GM10847 (cell line): ENCODE results near the gene CTTNBP2.

ENCODE experiments used
- POLR2A ChIP-seq: IDR thresholded peaks from 2 replicates; pipeline ENCODE4 v1.6.1; 2011; ENCODE audit not compliant: insufficient read length; ENCODE audit errors: extremely low read depth

The CTTNBP2 gene

DNA sequence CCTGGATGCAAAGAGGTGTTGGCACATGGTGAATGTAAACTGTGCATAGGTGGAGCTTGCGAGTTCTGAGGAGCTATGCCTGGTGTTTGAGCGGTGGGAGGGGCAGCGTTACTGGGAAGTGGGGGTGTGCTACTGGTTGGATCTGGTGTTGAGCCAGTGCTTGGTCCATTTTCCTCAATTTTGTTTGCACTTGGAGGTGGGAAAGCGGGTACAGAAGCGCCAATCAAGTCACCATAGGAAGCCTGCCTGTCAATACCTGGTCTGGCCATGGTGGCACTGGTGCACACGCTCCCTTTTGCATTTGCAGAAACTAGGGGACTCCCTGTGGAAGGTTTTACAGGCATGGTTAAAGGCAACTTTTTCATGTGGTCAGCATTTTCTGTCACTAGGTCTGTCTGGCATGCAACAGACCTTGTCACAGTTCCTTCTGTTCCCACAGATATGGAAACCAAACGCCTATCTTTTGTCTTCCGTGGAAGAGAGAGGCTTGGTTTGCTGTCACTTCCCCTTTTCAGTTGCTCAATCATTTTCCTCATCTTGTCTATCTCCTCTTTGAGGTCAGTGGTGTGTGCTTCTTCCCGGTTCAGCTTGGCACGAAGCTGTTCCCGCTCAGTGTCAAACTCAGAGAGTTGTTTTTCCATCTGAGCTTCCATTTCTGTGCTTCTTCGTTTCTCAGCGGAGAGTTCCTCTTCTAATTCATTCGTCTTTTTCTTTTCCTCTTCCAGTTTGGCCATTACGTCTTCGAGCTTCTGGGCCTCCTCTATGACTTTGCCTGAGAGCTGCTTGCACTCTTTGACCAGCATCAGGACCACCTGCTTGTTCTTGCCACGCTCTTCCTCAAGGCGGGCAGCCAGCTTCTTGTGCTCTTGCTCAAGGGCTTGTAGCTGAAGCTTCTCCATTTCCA, 81.1 kb downstream of the CTTNBP2 start:
- TF ChIP-seq POLR2A = no peak

- no peak for TF ChIP-seq POLR2A
These were observed 82.5 kb downstream of the CTTNBP2 start for GRCh38 chr7:117790731-117791130.

GRCh38 chr7:117790251-117790650, 83.0 kb downstream of the CTTNBP2 start:
- no peak for TF ChIP-seq POLR2A

GRCh38 chr7:117785431-117785830, 87.8 kb downstream of the CTTNBP2 start:
- TF ChIP-seq POLR2A = no peak

DNA sequence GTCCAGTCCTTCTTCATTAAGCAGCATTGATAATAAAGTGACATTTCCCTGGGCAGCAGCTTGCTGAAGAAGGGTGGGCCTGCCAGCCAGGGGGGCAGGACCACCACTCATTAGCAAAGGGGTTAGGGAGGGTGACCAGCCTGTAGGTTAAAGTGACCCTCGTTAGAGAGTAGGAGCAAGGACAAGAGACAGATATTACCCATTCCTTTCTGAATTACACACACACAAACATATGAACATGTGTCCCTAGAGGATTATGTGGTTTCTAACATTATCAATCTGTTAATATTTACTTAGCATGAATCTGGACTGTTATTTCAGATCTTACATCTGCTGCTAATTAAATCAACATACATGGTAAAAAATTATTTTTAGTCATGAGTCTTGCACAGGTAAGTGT, 88.9 kb downstream of the CTTNBP2 start:
- TF ChIP-seq POLR2A = no peak

GRCh38 chr7:117782761-117783160, 90.5 kb downstream of the CTTNBP2 start:
- no peak for TF ChIP-seq POLR2A

GRCh38 chr7:117781707-117782106, 91.5 kb downstream of the CTTNBP2 start:
- no peak for TF ChIP-seq POLR2A

GRCh38 chr7:117780832-117781231, 92.4 kb downstream of the CTTNBP2 start:
- no peak for TF ChIP-seq POLR2A

- TF ChIP-seq POLR2A = no peak
These were observed 95.7 kb downstream of the CTTNBP2 start for GRCh38 chr7:117777335-117778142.

DNA sequence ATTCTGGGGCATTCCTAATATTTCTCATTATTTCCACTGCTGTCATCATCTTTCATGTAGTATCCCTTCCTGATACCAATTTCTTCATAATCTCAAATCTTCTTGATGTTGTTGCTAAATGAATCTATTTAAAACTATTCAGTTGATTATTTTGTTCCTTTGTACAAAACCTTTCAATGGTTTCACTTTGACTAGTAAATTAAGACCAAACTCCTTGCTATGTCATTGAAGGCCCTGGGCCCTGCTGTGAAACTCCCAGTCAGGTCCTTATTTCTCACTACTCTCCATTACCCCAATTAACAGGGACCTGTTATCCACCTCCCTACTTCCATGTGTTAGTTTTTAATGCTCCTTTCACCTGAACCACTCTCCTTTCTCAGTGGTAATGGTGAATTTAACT, 97.0 kb downstream of the CTTNBP2 start:
- TF ChIP-seq POLR2A = no peak

DNA sequence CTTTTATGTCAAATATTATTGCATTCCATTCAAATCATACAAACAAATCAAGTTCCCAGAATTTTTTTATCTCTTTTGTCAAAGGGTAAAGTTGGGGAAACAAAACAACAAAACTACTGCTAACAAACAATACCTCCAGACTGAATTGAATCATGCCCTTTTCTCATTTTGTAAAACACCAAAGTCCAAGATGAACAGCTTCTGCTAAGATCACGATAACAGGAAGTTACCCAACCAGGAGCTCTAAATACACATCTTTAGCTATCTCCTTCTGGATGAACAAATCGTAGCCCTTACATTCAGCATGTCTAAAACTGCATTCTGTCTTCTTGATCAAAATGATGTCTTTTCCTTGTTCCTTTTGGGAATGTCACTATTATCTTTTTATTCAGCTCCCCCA, 97.4 kb downstream of the CTTNBP2 start:
- TF ChIP-seq POLR2A = no peak

DNA sequence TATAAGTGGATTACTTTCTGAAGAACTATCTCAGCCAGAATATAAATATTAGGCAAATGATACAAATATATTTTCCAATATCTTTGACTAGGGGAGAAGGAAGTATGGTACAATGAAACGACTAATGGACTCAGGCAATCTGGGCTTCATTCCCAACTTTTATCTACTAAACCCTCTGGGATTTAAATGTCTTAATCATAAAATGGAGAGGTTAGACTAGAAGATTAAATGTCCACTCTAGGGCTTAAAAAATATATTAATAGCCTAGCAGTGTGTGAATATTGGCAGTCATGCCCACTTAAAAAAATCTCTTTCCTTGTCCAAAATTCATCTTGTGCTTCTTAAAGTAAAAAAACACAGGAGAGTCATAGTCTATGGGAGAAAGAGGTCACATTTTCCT, 98.3 kb downstream of the CTTNBP2 start:
- TF ChIP-seq POLR2A = no peak

GRCh38 chr7:117772421-117772820, 100.8 kb downstream of the CTTNBP2 start:
- no peak for TF ChIP-seq POLR2A

DNA sequence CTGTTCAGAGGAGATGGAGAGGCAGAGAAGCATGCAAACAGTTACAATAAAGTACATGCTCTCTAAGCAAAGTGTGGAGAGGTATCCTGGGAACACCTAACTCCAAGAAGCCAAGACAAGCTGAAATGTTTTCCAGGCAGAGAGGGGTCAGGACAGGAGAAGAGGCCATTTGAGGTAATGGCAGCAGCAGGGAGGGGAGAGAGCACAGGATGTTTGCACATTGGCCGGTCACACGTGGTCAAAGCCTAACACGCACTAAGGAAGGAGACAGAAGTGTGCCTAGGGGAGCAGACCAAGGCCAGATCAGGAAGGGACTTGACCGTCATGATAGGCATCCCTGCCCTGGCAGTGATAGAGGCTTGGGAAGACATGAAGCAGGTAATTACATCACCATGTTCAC, 101.5 kb downstream of the CTTNBP2 start:
- TF ChIP-seq POLR2A = no peak

- TF ChIP-seq POLR2A = no peak
These were observed 104.2 kb downstream of the CTTNBP2 start for GRCh38 chr7:117769085-117769484.

- TF ChIP-seq POLR2A = no peak
These were observed 105.3 kb downstream of the CTTNBP2 start for GRCh38 chr7:117767951-117768350.

DNA sequence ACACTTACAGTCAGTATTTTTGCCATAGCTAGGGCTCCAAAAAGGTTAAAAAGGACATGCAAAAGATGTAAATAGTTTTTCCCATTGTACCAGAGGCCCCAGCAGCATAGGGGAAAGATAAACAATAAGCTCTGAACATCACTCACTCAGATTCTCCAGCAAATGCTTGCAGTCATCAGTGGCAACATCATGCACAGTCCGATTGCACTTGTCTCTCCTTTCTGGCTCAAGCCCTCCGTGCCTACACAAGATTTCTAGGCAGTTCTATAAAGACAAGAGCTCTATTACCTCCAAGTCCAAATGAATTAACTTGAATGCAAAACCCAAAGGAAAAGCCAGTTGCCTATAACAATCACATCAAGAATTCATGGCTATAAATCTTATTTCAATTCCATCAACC, 106.3 kb downstream of the CTTNBP2 start:
- TF ChIP-seq POLR2A = no peak

DNA sequence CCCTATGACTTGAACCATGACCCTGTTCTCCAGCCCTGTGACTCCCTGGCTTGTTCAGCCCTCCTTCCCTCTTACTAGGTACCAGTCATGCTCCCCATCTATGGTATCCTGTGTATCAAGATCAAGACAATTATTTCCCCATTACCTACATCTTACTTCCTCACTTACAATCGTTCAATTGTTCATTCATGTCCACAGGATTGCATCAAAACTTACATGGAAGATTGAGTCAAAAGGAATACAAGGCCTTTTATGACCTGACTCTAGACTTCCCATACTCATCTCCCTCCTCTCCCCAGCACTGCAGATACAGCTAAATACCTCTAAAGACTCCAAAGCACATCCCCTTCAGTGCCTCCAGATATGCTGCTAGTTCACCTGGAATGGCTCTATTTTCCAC, 109.2 kb downstream of the CTTNBP2 start:
- TF ChIP-seq POLR2A = no peak
